ENCODE measurements around the gene EXD3. TPM values are rescaled to one million over a fixed set of nuclear protein-coding genes. Genes with fewer than 3 reads are reported as not detected.

Gene EXD3
- total and polyA plus RNA-seq, 9 of the 15 experiments (the other 6 are each of a cell fraction or from before 2014, with no cell fraction given): 0.29 to 12.5 (median 3.9) TPM

DNA sequence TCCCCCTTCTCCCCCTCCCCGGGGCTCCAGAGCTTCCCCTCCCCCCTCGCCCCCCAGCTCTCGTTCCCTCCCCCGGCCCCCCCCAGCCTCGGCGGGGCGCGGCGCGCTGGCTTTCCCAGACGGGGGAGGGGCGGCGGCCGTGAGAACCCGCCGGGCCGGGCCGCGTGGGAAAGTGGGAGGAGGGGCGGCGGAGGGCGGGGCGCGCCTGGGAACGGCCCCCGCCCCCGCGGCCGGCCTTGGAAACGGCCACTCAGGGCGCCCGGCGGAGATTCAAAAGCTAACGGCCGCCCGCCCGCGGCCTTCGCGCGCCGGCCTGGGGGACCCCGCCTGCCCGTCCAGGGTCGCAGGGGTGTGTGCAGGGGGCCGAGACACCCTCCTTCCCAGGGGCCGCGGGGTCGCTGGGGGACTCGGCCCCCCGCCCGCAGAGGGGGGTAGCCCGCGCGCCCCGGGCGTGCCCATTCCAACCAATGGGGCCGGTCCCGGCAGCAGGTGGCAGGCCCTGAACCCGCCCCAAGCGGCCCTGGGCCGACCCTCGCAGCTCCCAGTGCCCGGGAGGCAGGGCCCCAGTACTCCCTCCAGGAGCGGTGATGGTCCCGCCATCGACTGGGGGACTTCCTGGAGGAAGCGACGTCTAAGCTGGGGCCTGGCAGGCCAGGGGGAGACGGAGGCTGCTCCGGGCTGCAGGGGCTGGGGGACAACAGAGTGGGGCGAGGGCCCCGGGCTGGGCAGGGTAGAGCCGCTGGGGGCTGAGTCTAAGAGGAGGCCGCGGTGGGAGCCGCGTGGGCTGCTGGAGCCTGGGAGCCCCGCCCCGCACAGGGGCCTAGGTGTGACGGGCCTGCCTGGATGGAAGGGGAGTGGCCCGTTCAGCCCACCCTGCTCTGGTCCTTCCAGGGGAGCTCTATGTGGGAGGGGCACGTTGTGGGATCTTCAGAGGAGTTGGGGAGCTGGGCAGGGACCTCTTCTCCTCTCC, 106.7 kb downstream of the EXD3 start (continued):
- TF ChIP-seq, protein P1, sequence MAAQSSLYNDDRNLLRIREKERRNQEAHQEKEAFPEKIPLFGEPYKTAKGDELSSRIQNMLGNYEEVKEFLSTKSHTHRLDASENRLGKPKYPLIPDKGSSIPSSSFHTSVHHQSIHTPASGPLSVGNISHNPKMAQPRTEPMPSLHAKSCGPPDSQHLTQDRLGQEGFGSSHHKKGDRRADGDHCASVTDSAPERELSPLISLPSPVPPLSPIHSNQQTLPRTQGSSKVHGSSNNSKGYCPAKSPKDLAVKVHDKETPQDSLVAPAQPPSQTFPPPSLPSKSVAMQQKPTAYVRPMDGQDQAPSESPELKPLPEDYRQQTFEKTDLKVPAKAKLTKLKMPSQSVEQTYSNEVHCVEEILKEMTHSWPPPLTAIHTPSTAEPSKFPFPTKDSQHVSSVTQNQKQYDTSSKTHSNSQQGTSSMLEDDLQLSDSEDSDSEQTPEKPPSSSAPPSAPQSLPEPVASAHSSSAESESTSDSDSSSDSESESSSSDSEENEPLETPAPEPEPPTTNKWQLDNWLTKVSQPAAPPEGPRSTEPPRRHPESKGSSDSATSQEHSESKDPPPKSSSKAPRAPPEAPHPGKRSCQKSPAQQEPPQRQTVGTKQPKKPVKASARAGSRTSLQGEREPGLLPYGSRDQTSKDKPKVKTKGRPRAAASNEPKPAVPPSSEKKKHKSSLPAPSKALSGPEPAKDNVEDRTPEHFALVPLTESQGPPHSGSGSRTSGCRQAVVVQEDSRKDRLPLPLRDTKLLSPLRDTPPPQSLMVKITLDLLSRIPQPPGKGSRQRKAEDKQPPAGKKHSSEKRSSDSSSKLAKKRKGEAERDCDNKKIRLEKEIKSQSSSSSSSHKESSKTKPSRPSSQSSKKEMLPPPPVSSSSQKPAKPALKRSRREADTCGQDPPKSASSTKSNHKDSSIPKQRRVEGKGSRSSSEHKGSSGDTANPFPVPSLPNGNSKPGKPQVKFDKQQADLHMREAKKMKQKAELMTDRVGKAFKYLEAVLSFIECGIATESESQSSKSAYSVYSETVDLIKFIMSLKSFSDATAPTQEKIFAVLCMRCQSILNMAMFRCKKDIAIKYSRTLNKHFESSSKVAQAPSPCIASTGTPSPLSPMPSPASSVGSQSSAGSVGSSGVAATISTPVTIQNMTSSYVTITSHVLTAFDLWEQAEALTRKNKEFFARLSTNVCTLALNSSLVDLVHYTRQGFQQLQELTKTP (IDR thresholded peaks at IDR 0.05; ENCODE audit: low read depth in 1 of 2, partially characterized antibody in 2 of 2): no peak
- TF ChIP-seq BCOR (IDR thresholded peaks at IDR 0.05) (peak; percentile 70; the same call in 1 of the 2 replicates), PTTG1 (tag; IDR thresholded peaks at IDR 0.05; ENCODE audit: low read depth) (no peak), MYC (IDR thresholded peaks at IDR 0.05; ENCODE audit: low read depth, low read length) (peak; percentile 70), MYC (CRISPR knock-in tag; IDR thresholded peaks at IDR 0.05; ENCODE audit: borderline replicate concordance, low read depth) (peak; percentile 68; the same call in 1 of the 2 replicates), PCBP2 (IDR thresholded peaks at IDR 0.05; ENCODE audit: low read depth, low read length, poor library complexity, severe bottlenecking) (no peak), SIN3B (IDR thresholded peaks at IDR 0.05; ENCODE audit: low read depth) (0 out of 2 replicates have a peak, but pooled peaks have one; percentile 8), CC2D1A (IDR thresholded peaks at IDR 0.05) (no peak), SNRNP70 (optimal IDR thresholded peaks at IDR 0.05; ENCODE audit: low read depth, low read length) (no peak), DDX20 (tag; IDR thresholded peaks at IDR 0.05; ENCODE audit: low read depth) (no peak), ZNF239 (CRISPR knock-in tag; IDR thresholded peaks at IDR 0.05) (no peak), POLR2A (conservative IDR thresholded peaks at IDR 0.05) (peak; percentile 49)
- TF ChIP-seq, protein P2, sequence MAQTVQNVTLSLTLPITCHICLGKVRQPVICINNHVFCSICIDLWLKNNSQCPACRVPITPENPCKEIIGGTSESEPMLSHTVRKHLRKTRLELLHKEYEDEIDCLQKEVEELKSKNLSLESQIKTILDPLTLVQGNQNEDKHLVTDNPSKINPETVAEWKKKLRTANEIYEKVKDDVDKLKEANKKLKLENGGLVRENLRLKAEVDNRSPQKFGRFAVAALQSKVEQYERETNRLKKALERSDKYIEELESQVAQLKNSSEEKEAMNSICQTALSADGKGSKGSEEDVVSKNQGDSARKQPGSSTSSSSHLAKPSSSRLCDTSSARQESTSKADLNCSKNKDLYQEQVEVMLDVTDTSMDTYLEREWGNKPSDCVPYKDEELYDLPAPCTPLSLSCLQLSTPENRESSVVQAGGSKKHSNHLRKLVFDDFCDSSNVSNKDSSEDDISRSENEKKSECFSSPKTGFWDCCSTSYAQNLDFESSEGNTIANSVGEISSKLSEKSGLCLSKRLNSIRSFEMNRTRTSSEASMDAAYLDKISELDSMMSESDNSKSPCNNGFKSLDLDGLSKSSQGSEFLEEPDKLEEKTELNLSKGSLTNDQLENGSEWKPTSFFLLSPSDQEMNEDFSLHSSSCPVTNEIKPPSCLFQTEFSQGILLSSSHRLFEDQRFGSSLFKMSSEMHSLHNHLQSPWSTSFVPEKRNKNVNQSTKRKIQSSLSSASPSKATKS (CRISPR knock-in tag; IDR thresholded peaks at IDR 0.05): no peak
- TF ChIP-seq, protein P3, sequence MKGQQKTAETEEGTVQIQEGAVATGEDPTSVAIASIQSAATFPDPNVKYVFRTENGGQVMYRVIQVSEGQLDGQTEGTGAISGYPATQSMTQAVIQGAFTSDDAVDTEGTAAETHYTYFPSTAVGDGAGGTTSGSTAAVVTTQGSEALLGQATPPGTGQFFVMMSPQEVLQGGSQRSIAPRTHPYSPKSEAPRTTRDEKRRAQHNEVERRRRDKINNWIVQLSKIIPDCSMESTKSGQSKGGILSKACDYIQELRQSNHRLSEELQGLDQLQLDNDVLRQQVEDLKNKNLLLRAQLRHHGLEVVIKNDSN (CRISPR knock-in tag; IDR thresholded peaks at IDR 0.05): no peak
- TF ChIP-seq, protein P4, sequence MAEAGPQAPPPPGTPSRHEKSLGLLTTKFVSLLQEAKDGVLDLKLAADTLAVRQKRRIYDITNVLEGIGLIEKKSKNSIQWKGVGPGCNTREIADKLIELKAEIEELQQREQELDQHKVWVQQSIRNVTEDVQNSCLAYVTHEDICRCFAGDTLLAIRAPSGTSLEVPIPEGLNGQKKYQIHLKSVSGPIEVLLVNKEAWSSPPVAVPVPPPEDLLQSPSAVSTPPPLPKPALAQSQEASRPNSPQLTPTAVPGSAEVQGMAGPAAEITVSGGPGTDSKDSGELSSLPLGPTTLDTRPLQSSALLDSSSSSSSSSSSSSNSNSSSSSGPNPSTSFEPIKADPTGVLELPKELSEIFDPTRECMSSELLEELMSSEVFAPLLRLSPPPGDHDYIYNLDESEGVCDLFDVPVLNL (CRISPR knock-in tag; IDR thresholded peaks at IDR 0.05; ENCODE audit: low read depth): no peak
- TF ChIP-seq, protein P5, sequence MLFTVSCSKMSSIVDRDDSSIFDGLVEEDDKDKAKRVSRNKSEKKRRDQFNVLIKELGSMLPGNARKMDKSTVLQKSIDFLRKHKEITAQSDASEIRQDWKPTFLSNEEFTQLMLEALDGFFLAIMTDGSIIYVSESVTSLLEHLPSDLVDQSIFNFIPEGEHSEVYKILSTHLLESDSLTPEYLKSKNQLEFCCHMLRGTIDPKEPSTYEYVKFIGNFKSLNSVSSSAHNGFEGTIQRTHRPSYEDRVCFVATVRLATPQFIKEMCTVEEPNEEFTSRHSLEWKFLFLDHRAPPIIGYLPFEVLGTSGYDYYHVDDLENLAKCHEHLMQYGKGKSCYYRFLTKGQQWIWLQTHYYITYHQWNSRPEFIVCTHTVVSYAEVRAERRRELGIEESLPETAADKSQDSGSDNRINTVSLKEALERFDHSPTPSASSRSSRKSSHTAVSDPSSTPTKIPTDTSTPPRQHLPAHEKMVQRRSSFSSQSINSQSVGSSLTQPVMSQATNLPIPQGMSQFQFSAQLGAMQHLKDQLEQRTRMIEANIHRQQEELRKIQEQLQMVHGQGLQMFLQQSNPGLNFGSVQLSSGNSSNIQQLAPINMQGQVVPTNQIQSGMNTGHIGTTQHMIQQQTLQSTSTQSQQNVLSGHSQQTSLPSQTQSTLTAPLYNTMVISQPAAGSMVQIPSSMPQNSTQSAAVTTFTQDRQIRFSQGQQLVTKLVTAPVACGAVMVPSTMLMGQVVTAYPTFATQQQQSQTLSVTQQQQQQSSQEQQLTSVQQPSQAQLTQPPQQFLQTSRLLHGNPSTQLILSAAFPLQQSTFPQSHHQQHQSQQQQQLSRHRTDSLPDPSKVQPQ (CRISPR knock-in tag; IDR thresholded peaks at IDR 0.05; ENCODE audit: borderline replicate concordance): no peak
